Panc1 (cell line): Measurements from ENCODE around the gene KIRREL3.

Experiments used
- POLR2AphosphoS5 ChIP-seq: IDR thresholded peaks from 2 replicates; pipeline ENCODE4 v1.6.1; 2012; ENCODE audit warnings: mild to moderate bottlenecking, low read depth, low read length, moderate library complexity
- REST ChIP-seq, 2 experiments: IDR thresholded peaks; 2 replicates each; pipeline ENCODE4 v1.6.1; 2011 to 2012; ENCODE audit warnings: low read depth in 2 of 2, control low read depth in 1 of 2, low read length in 1 of 2, mild to moderate bottlenecking in 1 of 2, moderate library complexity in 1 of 2; ENCODE audit not compliant: insufficient read depth in 1 of 2
- SIN3A ChIP-seq: IDR thresholded peaks from 2 replicates; pipeline ENCODE4 v1.6.1; 2012; ENCODE audit warnings: low read depth, mild to moderate bottlenecking, low read length, moderate library complexity, borderline replicate concordance; ENCODE audit not compliant: insufficient read depth
- TCF7L2 ChIP-seq: IDR thresholded peaks from 2 replicates; pipeline ENCODE4 v1.6.1; 2011; ENCODE audit warnings: mild to moderate bottlenecking, low read depth, low read length, inconsistent platforms
- TF ChIP-seq, protein P1 (sequence below): fragments of 450-650 bp; IDR thresholded peaks from 2 replicates; pipeline ENCODE4 v1.5.1; 2017; ENCODE audit warnings: mild to moderate bottlenecking

DNA sequence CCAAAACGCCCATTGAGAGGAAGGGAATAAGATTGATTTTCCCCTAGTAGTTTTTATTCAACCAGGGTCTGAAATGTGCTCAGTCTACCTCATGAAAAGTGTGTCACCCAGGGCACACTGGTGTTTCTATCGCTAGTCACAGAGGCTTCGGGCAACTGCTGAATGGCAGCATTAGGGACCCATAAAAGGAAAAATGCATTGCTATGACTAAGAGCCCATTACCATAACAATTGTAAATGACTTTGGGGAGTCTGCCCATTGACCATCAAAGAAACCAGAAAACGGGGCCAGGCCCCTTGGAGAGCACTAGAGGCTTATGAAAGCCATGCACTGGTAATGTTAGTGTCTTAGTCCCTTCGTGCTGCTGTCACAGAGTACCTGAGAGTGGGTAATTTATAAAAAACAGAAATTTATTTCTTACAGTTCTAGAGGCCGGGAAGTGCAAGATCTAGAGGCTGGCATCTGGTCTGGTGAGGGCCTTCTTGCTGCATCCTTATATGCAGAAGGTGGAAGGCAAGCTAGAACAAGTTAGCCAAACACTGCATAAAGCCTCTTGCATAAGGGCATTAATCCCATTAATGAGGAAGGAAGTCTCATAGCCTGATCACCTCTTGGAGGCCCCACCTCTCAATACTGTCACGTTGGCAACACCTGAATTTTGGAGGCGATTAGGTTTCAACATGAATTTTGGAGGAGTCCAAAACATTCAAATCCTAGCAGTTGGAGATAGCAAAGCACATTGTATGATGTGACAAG is 338.4 kb downstream of the KIRREL3 start:
- TF ChIP-seq, protein P1, sequence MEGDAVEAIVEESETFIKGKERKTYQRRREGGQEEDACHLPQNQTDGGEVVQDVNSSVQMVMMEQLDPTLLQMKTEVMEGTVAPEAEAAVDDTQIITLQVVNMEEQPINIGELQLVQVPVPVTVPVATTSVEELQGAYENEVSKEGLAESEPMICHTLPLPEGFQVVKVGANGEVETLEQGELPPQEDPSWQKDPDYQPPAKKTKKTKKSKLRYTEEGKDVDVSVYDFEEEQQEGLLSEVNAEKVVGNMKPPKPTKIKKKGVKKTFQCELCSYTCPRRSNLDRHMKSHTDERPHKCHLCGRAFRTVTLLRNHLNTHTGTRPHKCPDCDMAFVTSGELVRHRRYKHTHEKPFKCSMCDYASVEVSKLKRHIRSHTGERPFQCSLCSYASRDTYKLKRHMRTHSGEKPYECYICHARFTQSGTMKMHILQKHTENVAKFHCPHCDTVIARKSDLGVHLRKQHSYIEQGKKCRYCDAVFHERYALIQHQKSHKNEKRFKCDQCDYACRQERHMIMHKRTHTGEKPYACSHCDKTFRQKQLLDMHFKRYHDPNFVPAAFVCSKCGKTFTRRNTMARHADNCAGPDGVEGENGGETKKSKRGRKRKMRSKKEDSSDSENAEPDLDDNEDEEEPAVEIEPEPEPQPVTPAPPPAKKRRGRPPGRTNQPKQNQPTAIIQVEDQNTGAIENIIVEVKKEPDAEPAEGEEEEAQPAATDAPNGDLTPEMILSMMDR = no peak
- TF ChIP-seq REST (IDR thresholded peaks at IDR 0.05; ENCODE audit: insufficient read depth in 1 of 2, low read depth in 2 of 2, low read length in 1 of 2) (no peak), POLR2AphosphoS5 (no peak), SIN3A (no peak), TCF7L2 (no peak)
